GM12891 (cell line): Measurements from ENCODE around the gene PTGES3L.

Experiments used
- PAX5 ChIP-seq: IDR thresholded peaks from 2 replicates; pipeline ENCODE4 v1.6.1; 2011; ENCODE audit warnings: low read length, moderate library complexity, mild to moderate bottlenecking; ENCODE audit not compliant: insufficient read depth, severe bottlenecking
- POLR2A ChIP-seq: IDR thresholded peaks from 2 replicates; pipeline ENCODE4 v1.6.1; 2011; ENCODE audit warnings: low read depth, low read length, control low read depth
- POLR2AphosphoS5 ChIP-seq: IDR thresholded peaks from 2 replicates; pipeline ENCODE4 v1.6.1; 2011; ENCODE audit warnings: low read depth, low read length, control low read depth
- POU2F2 ChIP-seq: IDR thresholded peaks from 2 replicates; pipeline ENCODE4 v1.6.1; 2011; ENCODE audit warnings: low read depth, mild to moderate bottlenecking, control low read depth, low read length, moderate library complexity
- SPI1 ChIP-seq: IDR thresholded peaks from 2 replicates; pipeline ENCODE4 v1.6.1; 2011; ENCODE audit warnings: low read depth, low read length, control low read depth
- TAF1 ChIP-seq: IDR thresholded peaks from 2 replicates; pipeline ENCODE4 v1.6.1; 2011; ENCODE audit warnings: low read depth, low read length, control low read depth

GRCh38 chr17:42992872-42993271 is 13.0 kb upstream of the PTGES3L start:
- TF ChIP-seq POLR2A, result no peak
- no peak for TF ChIP-seq POLR2AphosphoS5
- TF ChIP-seq TAF1, result no peak
- no peak for TF ChIP-seq PAX5
- no peak for TF ChIP-seq SPI1
- TF ChIP-seq POU2F2, result no peak
